Tibial nerve (tissue), 4 donors: ENCODE data around the gene ATG10. TPM values are rescaled to one million over a fixed set of nuclear protein-coding genes. Genes with fewer than 3 reads are reported as not detected.

Experiments used
- DNase-seq, 2 donors: peaks; one replicate each; pipeline ENCODE4 v3.0.0-alpha.2; 2019; ENCODE audit warnings: low spot score in 2 of 2
- H3K27ac ChIP-seq, 4 donors: fragments of 200-600 bp; sonication (generic) in 3 of 4; one replicate each; pipeline ENCODE4 v1.5.1; 2017 to 2019; ENCODE audit warnings: mild to moderate bottlenecking in 1 of 4
- H3K27me3 ChIP-seq, 2 donors: fragments of 200-600 bp; sonication (generic) in 1 of 2; one replicate each; pipeline versions ENCODE4 v1.5.1 to v1.6.0; 2017 to 2019
- H3K36me3 ChIP-seq, 3 donors: fragments of 200-600 bp; sonication (generic); one replicate each; pipeline ENCODE4 v1.5.1; 2018 to 2019
- H3K4me1 ChIP-seq, 4 donors: fragments of 200-600 bp; sonication (generic) in 3 of 4; one replicate each; pipeline ENCODE4 v1.5.1; 2017 to 2019
- H3K4me3 ChIP-seq, 4 donors: fragments of 200-600 bp; sonication (generic) in 3 of 4; one replicate each; pipeline ENCODE4 v1.5.1; 2017 to 2019; ENCODE audit warnings: mild to moderate bottlenecking in 1 of 4, moderate library complexity in 1 of 4
- H3K9me3 ChIP-seq, 4 donors: fragments of 200-600 bp; sonication (generic) in 3 of 4; one replicate each; pipeline ENCODE4 v1.5.1; 2017 to 2019
- EP300 ChIP-seq, 2 donors: sonication (generic); formaldehyde crosslinking; IDR thresholded peaks; one replicate each; pipeline ENCODE4 v1.6.1; 2017; ENCODE audit warnings: antibody characterized with exemption in 2 of 2, mild to moderate bottlenecking in 1 of 2
- POLR2A ChIP-seq, 2 donors: fragments of 450-650 bp; IDR thresholded peaks; one replicate each; pipeline ENCODE4 v1.6.1; 2017; ENCODE audit warnings: antibody characterized with exemption in 2 of 2, mild to moderate bottlenecking in 2 of 2, moderate library complexity in 2 of 2
- WGBS, 2 donors: methylation state at CpG; one replicate each; pipeline ENCODE4 v1.1.5; 2018; 5-methylcytosine and 5-hydroxymethylcytosine counted together
- total RNA-seq, 4 donors: library from RNA; depleted of rRNA; stranded (reverse); fragments of >200 nt; gene quantifications; one replicate each; pipeline ENCODE4 v1.1.0, GENCODE V29; 2016
- TF ChIP-seq, protein P1 (sequence below), 5 experiments: fragments of 200-600 bp in 3 of 5; fragments of 450-650 bp in 2 of 5; sonication (generic) in 3 of 5; IDR thresholded peaks; one replicate each; pipeline ENCODE4 v1.5.1; 2016 to 2019; ENCODE audit warnings: antibody characterized with exemption in 5 of 5, mild to moderate bottlenecking in 3 of 5, moderate library complexity in 2 of 5

Gene ATG10
- total RNA-seq, 4 donors from 2014 or later: 3.5 to 25.1 (median 6.9) TPM

DNA sequence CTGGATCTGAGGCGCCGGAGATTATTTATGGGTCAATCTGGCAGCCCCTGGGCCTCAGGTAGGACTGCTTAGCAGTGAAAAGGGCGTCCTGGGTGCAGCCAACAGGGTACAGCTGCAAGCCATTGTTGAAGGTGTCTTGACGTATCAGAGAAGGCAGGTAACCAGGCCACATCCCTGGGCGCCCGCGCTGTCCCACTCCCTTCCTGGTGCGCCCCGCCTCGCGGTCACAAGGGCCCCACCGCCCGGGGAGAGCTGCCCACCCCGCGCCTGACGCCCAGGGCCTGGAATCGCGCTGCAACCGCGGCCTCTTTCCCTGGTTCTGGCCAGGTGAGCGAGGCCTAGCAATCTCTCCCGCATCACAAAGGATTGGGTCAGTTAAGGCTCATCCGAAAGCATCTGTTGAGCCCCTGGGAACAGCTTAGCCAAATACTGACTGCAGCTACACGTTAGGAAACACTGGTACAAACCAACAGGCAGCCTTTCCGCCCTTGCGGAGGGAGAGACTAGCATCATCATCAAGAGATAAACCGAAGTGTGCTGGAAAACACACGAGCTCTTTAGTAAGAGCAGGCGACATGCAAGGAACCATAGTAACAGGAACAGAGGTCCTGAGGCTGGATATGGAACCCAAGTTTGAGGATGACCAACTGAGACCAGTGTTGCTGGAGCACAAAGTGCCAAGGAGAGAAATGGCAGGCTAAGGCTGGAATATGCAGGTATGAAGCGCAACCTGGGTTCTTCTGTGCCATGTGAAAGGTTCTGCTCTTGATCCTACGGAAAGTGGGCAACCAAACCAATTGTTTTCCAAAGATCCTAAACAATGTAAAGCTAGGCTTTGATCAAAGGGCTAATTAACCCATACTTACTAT lies 302.8 kb downstream of the ATG10 start:
- no peaks in the 10 kb centered on the region for H3K9me3 ChIP-seq
- H3K36me3 ChIP-seq: peaks cover 0 to 52% (median 6%) of the 10 kb centered on the region in 3 donors
- H3K4me3 ChIP-seq: no peak overlapping the region
- H3K4me1 ChIP-seq: peaks cover 0 to 23% (median 13%) of the 10 kb centered on the region in 4 donors
- no peak for DNase-seq
- no peaks in the 10 kb centered on the region for H3K27me3 ChIP-seq
- no peak overlapping the region for H3K27ac ChIP-seq
- 80 to 81% methylated on average over 31 of the region's 31 CpGs for WGBS, 2 donors
- no peak for TF ChIP-seq POLR2A (IDR thresholded peaks at IDR 0.05)
- no peak for TF ChIP-seq EP300 (IDR thresholded peaks at IDR 0.05)
- TF ChIP-seq, protein P1, sequence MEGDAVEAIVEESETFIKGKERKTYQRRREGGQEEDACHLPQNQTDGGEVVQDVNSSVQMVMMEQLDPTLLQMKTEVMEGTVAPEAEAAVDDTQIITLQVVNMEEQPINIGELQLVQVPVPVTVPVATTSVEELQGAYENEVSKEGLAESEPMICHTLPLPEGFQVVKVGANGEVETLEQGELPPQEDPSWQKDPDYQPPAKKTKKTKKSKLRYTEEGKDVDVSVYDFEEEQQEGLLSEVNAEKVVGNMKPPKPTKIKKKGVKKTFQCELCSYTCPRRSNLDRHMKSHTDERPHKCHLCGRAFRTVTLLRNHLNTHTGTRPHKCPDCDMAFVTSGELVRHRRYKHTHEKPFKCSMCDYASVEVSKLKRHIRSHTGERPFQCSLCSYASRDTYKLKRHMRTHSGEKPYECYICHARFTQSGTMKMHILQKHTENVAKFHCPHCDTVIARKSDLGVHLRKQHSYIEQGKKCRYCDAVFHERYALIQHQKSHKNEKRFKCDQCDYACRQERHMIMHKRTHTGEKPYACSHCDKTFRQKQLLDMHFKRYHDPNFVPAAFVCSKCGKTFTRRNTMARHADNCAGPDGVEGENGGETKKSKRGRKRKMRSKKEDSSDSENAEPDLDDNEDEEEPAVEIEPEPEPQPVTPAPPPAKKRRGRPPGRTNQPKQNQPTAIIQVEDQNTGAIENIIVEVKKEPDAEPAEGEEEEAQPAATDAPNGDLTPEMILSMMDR (IDR thresholded peaks at IDR 0.05): no peak

DNA sequence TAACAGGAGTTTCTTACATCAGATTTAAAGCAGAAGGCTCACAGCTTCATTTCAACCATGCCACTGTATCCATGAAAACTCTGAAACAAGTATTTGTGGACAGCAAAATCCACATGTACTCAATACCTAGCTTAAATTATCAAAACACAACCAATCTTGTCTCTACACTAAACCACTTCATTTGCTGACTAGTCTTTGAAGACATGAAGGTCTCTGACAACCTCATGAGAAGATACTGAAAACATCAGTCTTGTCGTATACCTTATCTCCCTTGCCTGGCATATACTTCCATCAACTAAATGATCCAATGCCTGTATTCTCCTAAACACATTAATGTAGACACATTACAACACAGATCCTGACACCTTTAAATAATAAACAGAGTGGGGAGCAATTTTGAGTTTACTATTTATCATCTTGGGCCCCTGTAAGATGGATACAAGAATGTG lies 303.4 kb downstream of the ATG10 start:
- no peaks in the 10 kb centered on the region for H3K27me3 ChIP-seq
- no peak overlapping the region for H3K27ac ChIP-seq
- no peak for TF ChIP-seq POLR2A (IDR thresholded peaks at IDR 0.05)
- TF ChIP-seq, protein P1 (IDR thresholded peaks at IDR 0.05): no peak
- H3K4me3 ChIP-seq: no peak overlapping the region
- H3K9me3 ChIP-seq: no peaks in the 10 kb centered on the region
- 84 to 94% methylated on average over 1 of the region's 1 CpG for WGBS, 2 donors
- DNase-seq: no peak
- peaks cover 0 to 30% (median 13%) of the 10 kb centered on the region in 4 donors for H3K4me1 ChIP-seq
- H3K36me3 ChIP-seq: peaks cover 0 to 45% (median 6%) of the 10 kb centered on the region in 3 donors

DNA sequence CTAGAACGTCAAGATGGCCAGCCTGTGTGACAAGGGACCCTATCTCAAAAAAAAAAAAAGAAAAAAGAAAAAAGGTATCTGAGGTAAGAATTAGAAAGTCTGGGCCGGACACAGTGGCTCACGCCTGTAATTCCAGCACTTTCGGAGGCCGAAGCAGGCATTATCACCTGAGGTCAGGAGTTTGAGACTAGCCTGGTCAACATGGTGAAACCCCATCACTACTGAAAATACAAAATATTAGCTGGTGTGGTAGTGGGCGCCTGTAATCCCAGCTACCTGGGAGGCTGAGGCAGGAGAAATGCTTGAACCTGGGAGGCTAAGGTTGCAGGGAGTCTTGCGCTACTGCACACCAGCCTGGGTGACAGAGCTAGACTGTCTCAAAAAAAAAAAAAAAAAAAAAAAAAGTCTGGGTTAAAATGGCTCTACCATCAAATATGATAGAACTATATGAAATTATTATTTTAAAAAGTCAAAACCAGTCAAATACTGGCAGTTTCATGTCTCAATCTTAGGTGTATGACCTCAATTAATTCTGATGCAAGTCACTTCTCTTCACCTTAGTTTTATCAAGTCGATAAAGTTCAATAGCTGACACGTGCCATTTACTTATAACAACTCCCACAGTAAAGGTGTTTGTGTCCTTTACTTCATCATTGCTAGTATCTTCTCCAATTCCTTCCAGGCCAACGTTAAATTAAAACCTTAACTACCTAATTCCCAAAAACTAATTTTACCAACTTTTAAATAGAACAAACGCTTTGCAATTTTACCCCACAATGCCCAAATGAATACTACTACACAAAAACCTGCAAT lies 305.2 kb downstream of the ATG10 start:
- Histone ChIP-seq H3K27ac (peak overlapping the region in 3 of 4 donors; percentile 84 to 89 (median 88)), H3K27me3 (no peaks in the 10 kb centered on the region)
- DNase-seq: no peak

DNA sequence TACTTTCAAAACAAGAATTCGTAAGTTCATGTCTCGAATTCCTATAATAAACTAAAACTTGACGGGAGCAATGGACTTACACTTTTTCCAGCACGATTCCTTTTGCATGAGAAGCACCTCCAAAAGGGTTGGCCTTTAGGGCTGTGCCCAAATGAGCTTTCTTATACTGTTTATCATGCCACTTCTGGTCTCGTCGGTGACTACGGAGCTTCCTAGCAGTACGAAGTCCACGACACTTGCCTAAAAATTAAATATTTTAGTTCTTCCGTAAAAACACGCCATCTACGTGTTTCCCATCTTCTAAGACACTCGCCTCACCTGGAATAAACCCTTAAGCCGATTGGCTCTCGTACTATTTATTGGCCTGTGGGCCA lies 305.8 kb downstream of the ATG10 start:
- Histone ChIP-seq H3K27me3 (no peaks in the 10 kb centered on the region), H3K36me3 (peaks cover 0 to 39% (median 6%) of the 10 kb centered on the region in 3 donors)
- WGBS, 2 donors: 2% methylated on average over 15 of the region's 15 CpGs

More for the DNA sequence above, 305.2 kb downstream of the ATG10 start:
- Histone ChIP-seq H3K36me3 (peaks cover 0 to 39% (median 6%) of the 10 kb centered on the region in 3 donors), H3K9me3 (no peaks in the 10 kb centered on the region), H3K4me1 (peaks cover 0 to 41% (median 13%) of the 10 kb centered on the region in 4 donors), H3K4me3 (peak overlapping the region; percentile 70 to 91 (median 78))
- 68 to 74% methylated on average over 11 of the region's 11 CpGs for WGBS, 2 donors
- no peak for TF ChIP-seq POLR2A (IDR thresholded peaks at IDR 0.05)
- TF ChIP-seq, protein P1 (IDR thresholded peaks at IDR 0.05): no peak
- no peak for TF ChIP-seq EP300 (IDR thresholded peaks at IDR 0.05)

More for the DNA sequence above, 305.8 kb downstream of the ATG10 start:
- peaks cover 0 to 41% (median 13%) of the 10 kb centered on the region in 4 donors for H3K4me1 ChIP-seq
- H3K27ac ChIP-seq: peak overlapping the region; percentile 78 to 89 (median 86)
- DNase-seq: no peak
- peak overlapping the region; percentile 70 to 91 (median 78) for H3K4me3 ChIP-seq
- TF ChIP-seq, protein P1 (IDR thresholded peaks at IDR 0.05): no peak
- H3K9me3 ChIP-seq: no peaks in the 10 kb centered on the region
